ENCODE results near the gene TAB3.
A peak's percentile ranks its signal among the peaks of the same experiment; 100 is the strongest.

Gene TAB3, protein sequence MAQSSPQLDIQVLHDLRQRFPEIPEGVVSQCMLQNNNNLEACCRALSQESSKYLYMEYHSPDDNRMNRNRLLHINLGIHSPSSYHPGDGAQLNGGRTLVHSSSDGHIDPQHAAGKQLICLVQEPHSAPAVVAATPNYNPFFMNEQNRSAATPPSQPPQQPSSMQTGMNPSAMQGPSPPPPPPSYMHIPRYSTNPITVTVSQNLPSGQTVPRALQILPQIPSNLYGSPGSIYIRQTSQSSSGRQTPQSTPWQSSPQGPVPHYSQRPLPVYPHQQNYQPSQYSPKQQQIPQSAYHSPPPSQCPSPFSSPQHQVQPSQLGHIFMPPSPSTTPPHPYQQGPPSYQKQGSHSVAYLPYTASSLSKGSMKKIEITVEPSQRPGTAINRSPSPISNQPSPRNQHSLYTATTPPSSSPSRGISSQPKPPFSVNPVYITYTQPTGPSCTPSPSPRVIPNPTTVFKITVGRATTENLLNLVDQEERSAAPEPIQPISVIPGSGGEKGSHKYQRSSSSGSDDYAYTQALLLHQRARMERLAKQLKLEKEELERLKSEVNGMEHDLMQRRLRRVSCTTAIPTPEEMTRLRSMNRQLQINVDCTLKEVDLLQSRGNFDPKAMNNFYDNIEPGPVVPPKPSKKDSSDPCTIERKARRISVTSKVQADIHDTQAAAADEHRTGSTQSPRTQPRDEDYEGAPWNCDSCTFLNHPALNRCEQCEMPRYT

DNA sequence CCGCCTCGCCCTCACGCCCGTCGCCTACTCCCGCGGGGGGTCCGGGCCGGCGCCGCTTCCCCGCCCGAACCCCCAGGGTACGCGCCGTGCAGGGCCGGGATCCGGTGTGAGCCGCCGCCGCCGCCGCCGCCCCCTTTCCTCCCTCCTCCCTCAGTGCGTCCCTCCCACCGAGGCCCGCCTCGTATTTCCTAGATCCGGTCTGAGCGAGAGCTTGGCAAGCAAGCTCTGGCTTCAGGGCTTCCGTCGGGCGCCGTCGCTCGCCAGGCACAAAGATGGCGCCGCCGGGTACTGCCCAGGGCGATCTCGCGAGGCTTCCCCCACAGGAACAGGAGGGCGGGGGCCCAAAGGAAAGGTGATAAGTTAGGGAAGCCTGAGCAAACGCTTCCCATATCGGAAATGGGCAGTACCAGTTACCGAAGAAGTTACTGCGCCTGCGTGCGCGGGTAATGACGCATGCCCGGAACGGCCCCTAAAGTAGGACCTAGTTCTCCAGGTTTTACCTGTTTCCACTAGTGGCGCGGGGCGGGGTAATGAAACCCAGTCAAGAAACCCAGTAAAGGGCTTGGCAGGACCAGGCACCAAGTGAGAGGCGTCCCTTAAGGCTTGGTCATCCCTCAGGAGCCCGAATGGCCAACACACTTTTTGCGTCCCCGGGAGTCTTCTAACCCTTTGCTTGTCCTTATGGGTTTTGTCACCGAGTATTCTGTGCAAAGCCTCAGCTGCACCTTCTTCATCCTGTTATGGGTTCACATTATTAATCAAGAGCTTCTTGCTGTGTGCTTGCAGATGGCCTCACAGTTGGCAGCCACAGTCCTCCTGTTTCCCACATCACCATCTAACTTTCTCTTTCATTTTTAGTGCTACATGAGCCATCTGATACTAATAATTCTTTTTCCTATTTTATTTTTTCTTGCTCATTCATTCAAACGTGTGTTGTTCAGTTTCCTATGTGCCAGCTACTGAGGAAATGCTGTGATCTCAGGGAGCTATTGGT is at the start of gene TAB3:
Gene TAB3, minus strand, starts transcription at position 108 of the 994 bp plus-strand sequence. CDS start 29,666 bp downstream, outside the sequence.
- H3K4me3 ChIP-seq (ENCODE audit: low read depth, low read length): peak within 1 kb of the TSS; percentile 70
- TF ChIP-seq, protein P1, sequence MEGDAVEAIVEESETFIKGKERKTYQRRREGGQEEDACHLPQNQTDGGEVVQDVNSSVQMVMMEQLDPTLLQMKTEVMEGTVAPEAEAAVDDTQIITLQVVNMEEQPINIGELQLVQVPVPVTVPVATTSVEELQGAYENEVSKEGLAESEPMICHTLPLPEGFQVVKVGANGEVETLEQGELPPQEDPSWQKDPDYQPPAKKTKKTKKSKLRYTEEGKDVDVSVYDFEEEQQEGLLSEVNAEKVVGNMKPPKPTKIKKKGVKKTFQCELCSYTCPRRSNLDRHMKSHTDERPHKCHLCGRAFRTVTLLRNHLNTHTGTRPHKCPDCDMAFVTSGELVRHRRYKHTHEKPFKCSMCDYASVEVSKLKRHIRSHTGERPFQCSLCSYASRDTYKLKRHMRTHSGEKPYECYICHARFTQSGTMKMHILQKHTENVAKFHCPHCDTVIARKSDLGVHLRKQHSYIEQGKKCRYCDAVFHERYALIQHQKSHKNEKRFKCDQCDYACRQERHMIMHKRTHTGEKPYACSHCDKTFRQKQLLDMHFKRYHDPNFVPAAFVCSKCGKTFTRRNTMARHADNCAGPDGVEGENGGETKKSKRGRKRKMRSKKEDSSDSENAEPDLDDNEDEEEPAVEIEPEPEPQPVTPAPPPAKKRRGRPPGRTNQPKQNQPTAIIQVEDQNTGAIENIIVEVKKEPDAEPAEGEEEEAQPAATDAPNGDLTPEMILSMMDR (IDR thresholded peaks at IDR 0.05; ENCODE audit: low read depth, low read length): no peak

GRCh38 chrX:30938295-30938694 is 49.2 kb upstream of the TAB3 start:
- H3K4me3 ChIP-seq (ENCODE audit: low read depth, low read length): no peak overlapping the region
- TF ChIP-seq, protein P1 (IDR thresholded peaks at IDR 0.05; ENCODE audit: low read depth, low read length): no peak

- TF ChIP-seq, protein P1 (IDR thresholded peaks at IDR 0.05; ENCODE audit: low read depth, low read length): no peak
- H3K4me3 ChIP-seq (ENCODE audit: low read depth, low read length): no peak overlapping the region
Measured at GRCh38 chrX:30935985-30936384, 46.9 kb upstream of the TAB3 start.

DNA sequence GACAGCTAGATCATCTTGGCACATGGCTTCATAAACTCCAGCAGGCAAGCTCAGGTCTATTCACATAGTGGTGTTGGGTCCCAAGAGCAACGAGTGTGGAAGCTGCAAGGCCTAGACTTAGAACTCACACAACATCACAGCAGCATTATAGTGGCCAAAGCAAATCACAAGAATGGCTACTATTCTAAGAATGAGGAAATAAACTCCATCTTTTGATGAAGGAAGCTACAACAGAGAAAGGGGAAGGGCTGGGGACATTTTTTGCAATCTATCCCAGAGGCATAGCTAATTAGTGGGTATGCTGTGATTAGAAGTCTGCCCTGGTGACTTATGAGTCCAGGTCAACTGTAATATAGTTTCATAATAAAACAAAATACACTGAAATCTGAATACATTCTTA is 42.9 kb upstream of the TAB3 start:
- TF ChIP-seq, protein P1 (IDR thresholded peaks at IDR 0.05; ENCODE audit: low read depth, low read length): no peak

GRCh38 chrX:30930679-30931078 is 41.6 kb upstream of the TAB3 start:
- no peak overlapping the region for H3K4me3 ChIP-seq (ENCODE audit: low read depth, low read length)
- TF ChIP-seq, protein P1 (IDR thresholded peaks at IDR 0.05; ENCODE audit: low read depth, low read length): no peak

More for the DNA sequence above, 42.9 kb upstream of the TAB3 start:
- no peak overlapping the region for H3K4me3 ChIP-seq (ENCODE audit: low read depth, low read length)

GRCh38 chrX:30930143-30930542 is 41.1 kb upstream of the TAB3 start:
- TF ChIP-seq, protein P1 (IDR thresholded peaks at IDR 0.05; ENCODE audit: low read depth, low read length): no peak

More at GRCh38 chrX:30930143-30930542, 41.1 kb upstream of the TAB3 start:
- no peak overlapping the region for H3K4me3 ChIP-seq (ENCODE audit: low read depth, low read length)

All from WI38 (cell line).